ENCODE data around the gene EPHA8. TPM values are rescaled to one million over a fixed set of nuclear protein-coding genes. Genes with fewer than 3 reads are reported as not detected.

EPHA8 gene
- total and polyA plus RNA-seq, 2 of the 13 experiments (the other 11 are each of a cell fraction or from before 2014, with no cell fraction given): not detected

GRCh38 chr1:22584970-22585369, 21.7 kb downstream of the EPHA8 start (continued):
- TF ChIP-seq, protein P1, sequence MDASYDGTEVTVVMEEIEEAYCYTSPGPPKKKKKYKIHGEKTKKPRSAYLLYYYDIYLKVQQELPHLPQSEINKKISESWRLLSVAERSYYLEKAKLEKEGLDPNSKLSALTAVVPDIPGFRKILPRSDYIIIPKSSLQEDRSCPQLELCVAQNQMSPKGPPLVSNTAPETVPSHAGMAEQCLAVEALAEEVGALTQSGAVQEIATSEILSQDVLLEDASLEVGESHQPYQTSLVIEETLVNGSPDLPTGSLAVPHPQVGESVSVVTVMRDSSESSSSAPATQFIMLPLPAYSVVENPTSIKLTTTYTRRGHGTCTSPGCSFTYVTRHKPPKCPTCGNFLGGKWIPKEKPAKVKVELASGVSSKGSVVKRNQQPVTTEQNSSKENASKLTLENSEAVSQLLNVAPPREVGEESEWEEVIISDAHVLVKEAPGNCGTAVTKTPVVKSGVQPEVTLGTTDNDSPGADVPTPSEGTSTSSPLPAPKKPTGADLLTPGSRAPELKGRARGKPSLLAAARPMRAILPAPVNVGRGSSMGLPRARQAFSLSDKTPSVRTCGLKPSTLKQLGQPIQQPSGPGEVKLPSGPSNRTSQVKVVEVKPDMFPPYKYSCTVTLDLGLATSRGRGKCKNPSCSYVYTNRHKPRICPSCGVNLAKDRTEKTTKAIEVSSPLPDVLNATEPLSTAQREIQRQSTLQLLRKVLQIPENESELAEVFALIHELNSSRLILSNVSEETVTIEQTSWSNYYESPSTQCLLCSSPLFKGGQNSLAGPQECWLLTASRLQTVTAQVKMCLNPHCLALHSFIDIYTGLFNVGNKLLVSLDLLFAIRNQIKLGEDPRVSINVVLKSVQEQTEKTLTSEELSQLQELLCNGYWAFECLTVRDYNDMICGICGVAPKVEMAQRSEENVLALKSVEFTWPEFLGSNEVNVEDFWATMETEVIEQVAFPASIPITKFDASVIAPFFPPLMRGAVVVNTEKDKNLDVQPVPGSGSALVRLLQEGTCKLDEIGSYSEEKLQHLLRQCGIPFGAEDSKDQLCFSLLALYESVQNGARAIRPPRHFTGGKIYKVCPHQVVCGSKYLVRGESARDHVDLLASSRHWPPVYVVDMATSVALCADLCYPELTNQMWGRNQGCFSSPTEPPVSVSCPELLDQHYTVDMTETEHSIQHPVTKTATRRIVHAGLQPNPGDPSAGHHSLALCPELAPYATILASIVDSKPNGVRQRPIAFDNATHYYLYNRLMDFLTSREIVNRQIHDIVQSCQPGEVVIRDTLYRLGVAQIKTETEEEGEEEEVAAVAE (CRISPR knock-in tag; IDR thresholded peaks at IDR 0.05; ENCODE audit: borderline replicate concordance): no peak
- no peak for TF ChIP-seq ZBTB7A (CRISPR knock-in tag; IDR thresholded peaks at IDR 0.05)
- no peak for TF ChIP-seq MXD4 (CRISPR knock-in tag; IDR thresholded peaks at IDR 0.05)
- no peak for TF ChIP-seq DBP (CRISPR knock-in tag; IDR thresholded peaks at IDR 0.05; ENCODE audit: not compliant biosample characterization)
- TF ChIP-seq SMAD1 (CRISPR knock-in tag; IDR thresholded peaks at IDR 0.05; ENCODE audit: borderline replicate concordance, low read depth): no peak
- no peak for TF ChIP-seq SP5 (CRISPR knock-in tag; IDR thresholded peaks at IDR 0.05; ENCODE audit: borderline replicate concordance, low read depth)
- no peak for TF ChIP-seq ZNF143 (CRISPR knock-in tag; IDR thresholded peaks at IDR 0.05)
- TF ChIP-seq, protein P2, sequence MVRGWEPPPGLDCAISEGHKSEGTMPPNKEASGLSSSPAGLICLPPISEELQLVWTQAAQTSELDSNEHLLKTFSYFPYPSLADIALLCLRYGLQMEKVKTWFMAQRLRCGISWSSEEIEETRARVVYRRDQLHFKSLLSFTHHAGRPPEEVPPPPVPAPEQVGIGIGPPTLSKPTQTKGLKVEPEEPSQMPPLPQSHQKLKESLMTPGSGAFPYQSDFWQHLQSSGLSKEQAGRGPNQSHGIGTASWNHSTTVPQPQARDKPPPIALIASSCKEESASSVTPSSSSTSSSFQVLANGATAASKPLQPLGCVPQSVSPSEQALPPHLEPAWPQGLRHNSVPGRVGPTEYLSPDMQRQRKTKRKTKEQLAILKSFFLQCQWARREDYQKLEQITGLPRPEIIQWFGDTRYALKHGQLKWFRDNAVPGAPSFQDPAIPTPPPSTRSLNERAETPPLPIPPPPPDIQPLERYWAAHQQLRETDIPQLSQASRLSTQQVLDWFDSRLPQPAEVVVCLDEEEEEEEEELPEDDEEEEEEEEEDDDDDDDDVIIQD (CRISPR knock-in tag; IDR thresholded peaks at IDR 0.05; ENCODE audit: low read depth): no peak
- no peak for TF ChIP-seq ZNF614 (CRISPR knock-in tag; IDR thresholded peaks at IDR 0.05; ENCODE audit: borderline replicate concordance)
- TF ChIP-seq MAZ (IDR thresholded peaks at IDR 0.05; ENCODE audit: borderline replicate concordance, low read depth, low read length): no peak
- TF ChIP-seq MAZ (CRISPR knock-in tag; IDR thresholded peaks at IDR 0.05; ENCODE audit: low read depth): no peak
- TF ChIP-seq SYNCRIP (IDR thresholded peaks at IDR 0.05; ENCODE audit: insufficient read depth, low read depth, low read length): no peak
- no peak for TF ChIP-seq MED8 (CRISPR knock-in tag; IDR thresholded peaks at IDR 0.05; ENCODE audit: insufficient replicate concordance)
- TF ChIP-seq ZNF318 (CRISPR knock-in tag; IDR thresholded peaks at IDR 0.05): no peak
- TF ChIP-seq ZEB1 (IDR thresholded peaks at IDR 0.05; ENCODE audit: insufficient replicate concordance, low read depth): no peak
